Measurements from ENCODE around the gene PPCDC.

GRCh38 chr15:75068748-75069147 is 45.4 kb downstream of the PPCDC start:
- TF ChIP-seq POLR2AphosphoS5 (IDR thresholded peaks at IDR 0.05; ENCODE audit: low read depth, low read length), result no peak
- TF ChIP-seq POLR2A (IDR thresholded peaks at IDR 0.05; ENCODE audit: low read depth, low read length), result no peak
- TF ChIP-seq TAF1 (IDR thresholded peaks at IDR 0.05; ENCODE audit: low read depth, low read length), result no peak
- no peak for TF ChIP-seq SPI1 (IDR thresholded peaks at IDR 0.05; ENCODE audit: low read depth, low read length)

Data from GM12891 (cell line).